Measurements from ENCODE around the gene ATP13A1.

ATP13A1 gene

DNA sequence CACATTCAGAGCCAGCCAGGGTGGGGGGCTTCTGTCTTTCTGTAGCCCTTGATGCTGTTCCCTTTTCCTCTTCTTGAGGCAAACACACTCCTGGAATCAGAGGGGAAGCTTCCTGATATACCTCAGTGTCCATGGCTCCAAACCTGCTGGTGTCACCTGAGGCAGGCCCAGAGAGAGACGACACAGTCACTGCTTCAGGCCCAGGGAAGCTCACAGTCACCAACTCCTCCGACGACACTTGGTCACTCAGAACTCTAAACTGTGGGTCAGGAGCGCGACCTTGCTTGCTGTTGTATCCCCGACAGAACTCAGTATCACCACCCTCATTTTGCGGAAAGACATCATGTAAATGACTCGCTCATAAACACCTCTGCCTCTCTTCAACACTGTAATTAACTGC is 1.1 kb downstream of the ATP13A1 start:
- no peak for DNase-seq

- peak; percentile 85 for DNase-seq
These were observed 1.7 kb downstream of the ATP13A1 start for GRCh38 chr19:19661675-19662251.

GRCh38 chr19:19661141-19661674 is 2.3 kb downstream of the ATP13A1 start:
- DNase-seq: no peak

DNA sequence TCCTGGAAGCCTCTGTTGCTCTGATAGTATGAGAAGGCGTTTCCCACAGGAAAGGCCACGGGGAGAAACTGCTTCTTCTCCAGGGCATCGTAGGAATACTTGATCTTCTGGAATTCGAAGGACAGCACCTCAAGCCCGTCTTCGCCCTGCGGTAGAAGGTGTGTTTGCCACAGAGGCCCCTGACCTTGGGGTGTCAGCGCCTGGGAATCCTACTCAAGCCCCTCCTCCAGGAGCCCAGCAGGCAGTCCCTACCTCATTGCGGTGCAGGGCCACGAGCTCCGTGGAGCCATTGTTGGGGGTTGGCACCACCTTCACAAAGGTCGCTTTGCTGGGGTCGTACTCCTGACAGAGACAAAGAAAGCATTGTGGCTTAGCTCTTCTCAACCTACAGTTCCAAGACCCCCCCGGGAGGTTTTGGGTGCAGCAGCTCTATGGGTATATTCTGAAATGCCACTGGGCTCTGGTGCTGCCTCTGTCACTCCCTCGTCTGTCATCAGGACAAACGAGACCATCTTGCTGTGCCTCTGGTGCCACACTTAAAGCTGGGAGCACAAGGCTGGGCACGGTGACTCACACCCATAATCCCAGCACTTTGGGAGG is 3.7 kb downstream of the ATP13A1 start:
- no peak for DNase-seq

DNA sequence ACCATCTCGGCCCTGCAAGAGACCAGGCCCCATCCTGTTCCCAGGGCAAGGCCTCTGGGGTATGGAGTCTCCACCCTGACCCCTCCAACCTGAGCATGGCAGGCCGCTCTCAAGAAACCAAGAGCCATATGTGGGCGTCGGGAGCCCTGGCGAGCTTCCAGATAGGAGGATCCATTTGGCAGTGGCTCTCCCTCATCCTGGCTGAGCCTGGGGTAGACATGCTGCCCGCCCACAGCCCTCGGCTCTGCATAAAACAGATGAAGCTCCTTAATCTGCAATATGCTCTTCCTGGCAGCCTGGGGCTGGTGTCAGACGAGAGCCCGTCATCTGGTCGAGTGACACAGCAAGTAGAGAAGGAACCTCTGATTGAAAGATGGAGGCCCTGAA is 6.1 kb downstream of the ATP13A1 start:
- no peak for DNase-seq

- DNase-seq: no peak
These were observed 6.8 kb downstream of the ATP13A1 start for GRCh38 chr19:19656451-19657396.

- no peak for DNase-seq
These were observed 7.7 kb downstream of the ATP13A1 start for GRCh38 chr19:19655641-19656343.

GRCh38 chr19:19655051-19655594 is 8.4 kb downstream of the ATP13A1 start:
- no peak for DNase-seq

GRCh38 chr19:19654441-19654840 is 9.0 kb downstream of the ATP13A1 start:
- no peak for DNase-seq

- DNase-seq: no peak
These were observed 9.8 kb downstream of the ATP13A1 start for GRCh38 chr19:19653597-19654147.

- DNase-seq: no peak
These were observed 10.8 kb downstream of the ATP13A1 start for GRCh38 chr19:19652482-19653295.

DNA sequence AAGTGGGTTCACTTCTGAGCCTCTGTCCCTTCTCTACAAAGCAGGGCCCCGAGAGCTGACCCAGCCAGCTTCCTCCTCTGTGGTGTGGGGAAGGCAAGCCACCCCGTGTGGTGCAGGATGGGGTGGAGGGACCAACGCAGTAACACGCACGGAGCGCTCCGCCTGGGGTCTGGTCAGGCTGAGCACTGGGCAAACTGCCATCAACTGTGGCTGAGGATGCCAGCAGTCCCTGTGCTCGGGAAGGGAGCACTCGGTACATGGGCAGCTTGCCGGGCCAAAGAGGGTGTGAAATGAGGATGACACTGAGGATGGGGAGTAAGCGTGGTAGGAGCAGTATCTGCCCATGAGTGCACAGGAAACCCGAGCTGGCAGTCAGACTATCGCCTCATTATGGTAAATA is 12.4 kb downstream of the ATP13A1 start:
- DNase-seq: no peak

GRCh38 chr19:19650331-19650730 is 13.1 kb downstream of the ATP13A1 start:
- no peak for DNase-seq

- no peak for DNase-seq
These were observed 13.9 kb downstream of the ATP13A1 start for GRCh38 chr19:19649580-19649995.

DNA sequence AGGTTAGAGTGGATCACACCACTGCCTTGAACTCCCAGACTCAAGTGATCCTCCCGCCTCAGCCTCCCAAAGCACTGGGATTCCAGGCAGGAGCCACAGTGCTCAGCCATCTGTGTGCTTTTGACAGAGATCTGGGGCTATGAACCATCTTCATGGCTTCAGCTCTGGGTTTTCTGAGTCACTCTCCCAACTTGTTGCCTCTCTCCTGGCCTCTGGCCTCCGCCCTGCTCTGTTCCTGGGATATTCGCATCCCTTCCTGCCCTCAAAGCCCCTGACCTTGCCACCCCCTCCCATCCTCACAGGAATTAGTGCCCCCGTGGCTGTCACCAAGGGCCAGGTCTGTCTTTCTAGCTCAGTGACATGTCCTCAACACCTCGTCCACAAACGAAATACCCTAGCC is 14.3 kb downstream of the ATP13A1 start:
- DNase-seq: no peak

DNA sequence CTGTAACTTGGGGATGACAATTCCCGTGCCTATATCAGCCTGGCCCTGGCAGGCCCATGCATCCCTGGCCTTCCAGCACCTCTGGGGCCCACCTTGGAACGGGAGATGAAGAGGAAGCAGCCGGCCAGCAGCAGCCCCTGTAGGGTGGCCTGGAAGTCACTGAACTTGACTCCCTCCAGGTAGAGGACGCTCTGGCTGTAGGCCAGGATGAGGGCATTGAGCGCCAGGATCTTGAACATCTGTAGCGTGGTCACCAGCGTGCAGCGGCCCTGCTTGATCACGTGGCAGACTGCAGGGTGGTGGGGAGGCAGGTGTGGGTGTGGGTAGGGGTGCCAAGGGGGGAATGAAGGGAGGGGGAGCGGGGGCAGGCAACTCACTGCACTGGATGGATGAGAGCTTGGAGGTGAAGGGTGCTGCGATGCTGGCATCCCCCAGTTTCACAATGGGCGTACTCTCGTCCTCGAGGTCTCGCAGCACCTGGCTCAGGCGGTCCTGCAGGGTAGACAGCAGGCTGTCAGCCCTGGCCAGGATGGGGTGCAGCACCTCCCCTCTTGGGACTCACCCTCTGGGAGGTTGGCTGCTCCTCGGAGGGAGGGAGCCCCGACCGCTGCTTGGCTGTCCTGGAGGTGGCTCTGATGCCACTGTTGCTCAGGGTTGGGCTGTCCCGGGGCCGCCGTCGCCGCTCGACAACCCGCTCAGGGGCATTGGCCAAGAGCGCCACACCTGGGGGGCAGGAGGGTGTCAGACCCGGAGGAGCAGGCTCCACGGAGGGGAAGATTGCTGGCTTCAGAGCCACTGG is 16.2 kb downstream of the ATP13A1 start:
- no peak for DNase-seq

DNA sequence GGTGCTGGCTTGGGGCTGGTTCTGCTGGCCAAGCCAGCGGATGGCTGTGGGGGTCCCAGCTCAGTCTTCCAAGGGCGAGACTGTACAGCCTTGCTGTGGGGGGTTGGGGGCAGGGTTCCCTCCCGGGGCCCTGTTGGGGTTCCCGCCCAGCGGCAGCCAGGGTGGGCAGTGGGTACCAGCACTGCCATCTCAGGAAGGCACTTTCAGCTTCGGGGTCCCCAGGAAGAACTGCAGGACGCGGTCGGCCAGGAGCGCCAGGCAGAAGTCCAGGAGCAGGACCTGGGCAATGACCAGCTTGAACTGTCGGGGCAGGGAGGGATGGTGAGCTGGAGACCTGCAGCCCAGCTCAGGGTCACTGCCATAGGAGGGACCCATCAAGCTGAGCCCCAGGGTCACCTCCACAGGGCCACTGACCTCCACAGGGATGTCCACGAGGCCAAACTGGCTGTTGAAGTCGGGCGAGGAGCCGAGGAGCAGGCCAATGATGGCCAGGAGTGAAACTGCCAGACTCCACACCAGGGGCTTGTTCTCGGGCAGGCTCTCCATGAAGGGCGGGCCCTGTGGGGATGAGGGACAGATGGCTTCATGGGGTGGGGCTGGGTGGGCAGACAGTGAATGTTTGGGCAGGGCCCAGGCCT is 18.1 kb downstream of the ATP13A1 start:
- no peak for DNase-seq

DNA sequence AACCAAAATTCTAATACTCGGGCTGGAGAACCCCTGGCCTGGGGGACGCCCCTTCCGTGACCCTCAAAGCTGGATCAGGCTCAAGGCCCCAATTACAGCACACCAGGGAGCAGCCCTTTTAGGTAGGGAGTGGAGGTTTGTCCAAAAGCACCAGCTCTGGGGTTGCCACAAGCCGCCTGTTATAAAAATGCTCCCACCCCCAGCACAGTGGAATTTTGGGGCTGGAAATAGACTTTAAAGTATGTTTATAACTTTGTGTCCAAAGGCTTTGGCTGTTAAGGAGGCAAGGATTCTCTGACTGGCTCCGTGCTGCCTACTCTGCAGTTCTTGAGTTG is 19.5 kb downstream of the ATP13A1 start:
- no peak for DNase-seq

- peak; percentile 92 for DNase-seq
These were observed 20.1 kb downstream of the ATP13A1 start, which contains the start of gene GMIP for GRCh38 chr19:19643158-19644053. Gene GMIP (minus strand): TSS chr19:19643657. CDS start chr19:19643529, 128 bp downstream.
